HG02571 (cell line): Measurements from ENCODE around the gene MS4A8.
"Not testable (repeated sequence)": the region's sequence is repeated elsewhere in the genome, so short reads cannot be mapped to it uniquely, and the experiment has no call there.

ENCODE experiments used
- ATAC-seq: cut with Tn5 transposase; IDR thresholded peaks from one replicate; pipeline ENCODE4 v1.9.1; 2021; ENCODE audit warnings: mild to moderate bottlenecking, moderate library complexity; ENCODE audit not compliant: unreplicated experiment

The MS4A8 gene

DNA sequence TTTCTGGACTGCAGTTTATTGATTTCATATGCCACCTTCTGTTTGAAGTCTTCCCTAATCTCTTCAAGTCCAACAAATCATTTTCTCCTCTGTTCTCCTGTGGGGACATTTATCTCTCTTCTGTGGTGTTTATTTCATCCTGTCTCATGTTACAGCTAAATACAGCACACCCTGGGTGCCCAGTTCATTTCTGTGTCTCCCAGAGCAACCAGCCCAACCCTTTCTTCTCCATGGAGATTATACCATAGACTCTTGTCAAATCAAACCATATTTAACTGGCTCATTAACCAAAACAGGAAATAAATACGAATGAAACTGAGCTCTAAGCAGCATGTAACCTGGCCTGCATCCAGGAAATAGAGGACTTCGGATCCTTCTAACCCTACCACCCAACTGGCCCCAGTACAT, at the start of gene MS4A8:
MS4A8 (plus strand) TSS at position 329 of the 408 bp plus-strand sequence. CDS start 1,249 bp downstream, outside the sequence.
- ATAC-seq: no peak

DNA sequence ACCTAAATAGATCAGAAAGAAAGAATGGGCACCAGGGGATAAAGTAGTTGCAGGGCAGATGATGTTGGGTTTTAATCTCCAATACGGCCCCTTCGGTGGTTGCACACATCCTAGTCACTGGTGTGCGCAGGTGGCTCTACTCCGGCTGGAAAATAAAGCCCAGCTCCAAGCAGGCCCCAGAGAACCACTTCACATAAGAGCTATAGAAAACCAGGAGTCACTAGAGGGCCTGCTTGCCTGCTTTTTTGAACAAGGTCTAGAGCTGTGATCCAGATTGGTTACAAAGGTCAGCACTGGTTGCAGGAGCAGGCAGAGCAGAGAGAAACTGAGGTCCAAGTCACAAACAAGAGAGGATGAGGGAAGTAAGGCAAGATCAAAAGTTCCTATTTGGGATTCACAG, 41.5 kb upstream of the MS4A8 start:
- no peak for ATAC-seq

- ATAC-seq: no peak
These were observed 41.0 kb upstream of the MS4A8 start for GRCh38 chr11:60658409-60658808.

DNA sequence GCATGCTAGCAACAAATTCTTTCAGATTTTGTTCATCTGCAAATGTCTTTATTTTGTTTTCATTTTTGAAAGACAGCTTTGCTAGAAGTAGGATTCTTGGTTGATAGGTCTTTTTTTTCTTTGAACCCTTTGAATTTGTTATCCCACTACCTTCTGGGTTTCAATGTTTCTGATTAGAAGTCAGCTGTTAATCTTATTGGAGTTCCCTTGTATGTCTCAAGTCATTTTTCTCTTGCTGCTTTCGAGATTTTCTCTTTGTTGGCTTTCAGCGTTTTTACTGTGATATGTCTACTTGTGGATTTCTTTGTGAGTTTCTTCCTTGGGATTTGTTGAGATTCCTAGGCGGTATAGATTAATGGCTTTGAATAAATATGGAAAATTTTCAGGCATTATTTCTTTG, 27.2 kb upstream of the MS4A8 start:
- ATAC-seq: no peak

- not testable (repeated sequence) for ATAC-seq
These were observed 21.2 kb upstream of the MS4A8 start for GRCh38 chr11:60678231-60678630.

GRCh38 chr11:60679879-60680278, 19.5 kb upstream of the MS4A8 start:
- no peak for ATAC-seq

DNA sequence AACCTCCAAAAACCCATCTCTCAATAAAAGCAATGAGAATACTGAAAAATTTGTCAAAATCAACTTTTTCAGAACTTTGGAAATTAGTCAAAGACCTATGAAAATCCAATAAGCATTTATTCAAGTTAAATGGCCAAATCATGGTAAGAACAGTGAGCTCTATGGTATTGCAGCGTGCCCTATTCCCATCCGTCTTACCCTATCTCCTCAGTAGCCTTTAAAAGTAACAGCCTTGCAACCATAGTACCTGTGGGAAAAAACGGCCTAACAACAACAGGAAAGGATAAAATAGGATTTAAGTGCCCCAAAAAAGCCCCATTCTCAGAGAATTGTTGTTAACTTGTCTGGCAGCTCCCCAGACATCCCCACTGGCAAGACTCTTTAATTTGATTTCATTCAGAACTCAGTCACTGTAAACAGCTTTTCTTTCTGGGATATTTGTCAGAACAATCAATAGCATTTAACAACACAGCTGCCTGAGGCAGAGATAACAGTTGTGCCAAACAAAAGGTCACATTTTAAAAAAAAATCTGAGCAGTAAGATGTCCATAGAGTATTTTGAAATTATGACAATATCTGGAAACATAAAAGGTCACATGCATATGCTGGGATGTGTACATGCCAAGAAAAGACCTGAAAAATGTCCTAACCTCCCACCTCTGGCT, 18.8 kb upstream of the MS4A8 start:
- no peak for ATAC-seq

DNA sequence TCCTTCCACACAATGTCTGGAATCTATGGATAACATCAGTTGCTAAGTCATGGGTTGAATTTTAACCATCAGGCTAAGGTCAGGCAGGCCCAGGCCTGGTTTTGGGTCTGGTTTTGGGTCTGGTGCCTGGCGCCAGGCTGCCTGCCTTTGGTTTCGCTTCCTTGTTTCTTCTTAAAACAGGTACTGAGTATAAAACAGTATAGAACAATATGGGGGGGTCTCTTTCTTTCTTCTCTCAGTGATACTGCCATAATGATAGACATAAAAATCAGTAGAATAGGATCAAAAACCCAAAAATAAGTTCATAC, 14.9 kb upstream of the MS4A8 start:
- not testable (repeated sequence) for ATAC-seq

DNA sequence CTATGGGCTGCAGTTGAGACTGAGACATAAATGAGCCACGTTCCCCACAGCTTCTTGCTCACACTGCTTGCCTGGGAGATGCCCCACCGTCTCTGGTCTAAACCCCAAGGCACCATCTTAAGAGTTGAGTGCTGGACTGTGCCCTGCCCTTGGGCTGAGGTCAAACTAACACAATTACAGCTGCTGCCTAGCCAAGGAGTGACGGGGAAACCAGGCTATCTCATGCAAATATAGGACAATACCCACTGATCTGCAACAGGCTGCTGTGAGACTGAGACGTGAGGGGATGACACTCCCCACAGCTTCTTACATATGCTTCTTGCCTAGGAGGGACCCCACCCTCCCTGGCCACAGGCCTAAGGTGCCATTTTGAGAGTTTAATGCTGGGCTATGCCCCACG, 7.8 kb upstream of the MS4A8 start:
- no peak for ATAC-seq

DNA sequence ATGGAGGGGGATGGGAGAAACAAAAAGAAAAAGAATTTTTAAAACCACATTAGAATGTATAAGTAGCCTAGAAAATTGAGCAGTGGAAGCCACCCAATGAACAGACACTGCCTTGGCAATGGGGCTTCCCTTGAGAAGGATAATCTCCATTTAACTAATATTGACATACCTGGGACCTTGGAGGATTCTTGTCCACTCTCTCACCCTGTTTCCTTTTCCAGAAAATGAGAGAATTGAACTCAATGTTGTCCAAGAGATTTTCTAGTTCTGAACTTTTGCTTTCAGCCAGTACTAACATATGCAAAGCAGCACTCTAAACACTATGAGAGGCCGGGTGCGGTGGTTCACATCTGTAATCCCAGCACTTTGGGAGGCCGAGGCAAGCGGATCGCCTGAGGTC, 524 bp downstream of the MS4A8 start:
- ATAC-seq: no peak

- no peak for ATAC-seq
These were observed 1.5 kb downstream of the MS4A8 start for GRCh38 chr11:60700689-60701468.

DNA sequence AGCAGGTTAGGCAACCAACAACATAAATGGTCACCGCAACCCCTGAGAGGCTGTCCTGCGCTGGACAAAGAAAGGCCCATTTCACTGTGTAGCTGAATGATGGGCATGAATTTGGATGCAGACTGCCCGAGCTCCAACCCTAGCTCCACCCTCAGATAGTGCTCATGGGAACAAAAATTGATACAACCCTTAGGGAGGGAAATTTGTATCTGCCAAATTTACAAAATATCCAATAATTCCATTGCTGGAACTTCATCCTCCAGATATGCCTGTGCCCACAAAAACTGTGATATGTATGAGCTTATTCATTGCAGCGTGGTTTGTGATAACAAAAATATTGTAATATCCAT, 2.0 kb downstream of the MS4A8 start:
- ATAC-seq: no peak

DNA sequence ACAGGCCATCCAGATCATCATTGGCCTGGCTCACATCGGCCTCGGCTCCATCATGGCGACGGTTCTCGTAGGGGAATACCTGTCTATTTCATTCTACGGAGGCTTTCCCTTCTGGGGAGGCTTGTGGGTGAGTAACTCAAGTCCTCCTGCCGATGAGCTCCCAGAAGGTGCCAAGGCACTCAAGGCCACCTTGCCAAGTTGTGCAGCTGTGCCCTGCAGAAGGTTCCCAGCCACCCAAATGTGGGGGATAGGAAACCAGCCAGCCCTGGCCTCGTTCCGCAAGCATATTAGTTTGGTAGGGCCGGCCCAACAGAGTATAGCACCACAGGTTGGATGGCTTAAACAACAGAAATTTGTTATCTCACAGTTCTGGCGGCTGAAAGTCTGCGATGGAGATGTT, 4.0 kb downstream of the MS4A8 start:
- ATAC-seq: no peak

GRCh38 chr11:60705895-60706294, 6.5 kb downstream of the MS4A8 start:
- ATAC-seq: no peak

DNA sequence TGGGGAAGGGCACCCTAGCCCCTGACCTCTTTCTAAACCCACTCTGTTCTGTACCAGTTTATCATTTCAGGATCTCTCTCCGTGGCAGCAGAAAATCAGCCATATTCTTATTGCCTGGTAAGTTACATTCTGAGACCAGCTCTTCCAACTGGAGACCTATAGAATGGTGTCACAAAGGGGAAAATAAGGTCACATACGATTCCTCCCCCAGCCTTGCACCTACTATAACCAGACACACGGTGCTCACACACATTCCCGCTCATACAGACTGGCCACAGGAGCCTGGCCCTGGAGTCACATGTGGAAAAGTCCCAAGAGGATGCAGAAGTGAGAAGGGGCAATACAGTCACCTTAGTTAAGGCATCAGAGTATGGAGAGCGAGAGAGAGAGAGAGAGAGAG, 7.5 kb downstream of the MS4A8 start:
- ATAC-seq: no peak

DNA sequence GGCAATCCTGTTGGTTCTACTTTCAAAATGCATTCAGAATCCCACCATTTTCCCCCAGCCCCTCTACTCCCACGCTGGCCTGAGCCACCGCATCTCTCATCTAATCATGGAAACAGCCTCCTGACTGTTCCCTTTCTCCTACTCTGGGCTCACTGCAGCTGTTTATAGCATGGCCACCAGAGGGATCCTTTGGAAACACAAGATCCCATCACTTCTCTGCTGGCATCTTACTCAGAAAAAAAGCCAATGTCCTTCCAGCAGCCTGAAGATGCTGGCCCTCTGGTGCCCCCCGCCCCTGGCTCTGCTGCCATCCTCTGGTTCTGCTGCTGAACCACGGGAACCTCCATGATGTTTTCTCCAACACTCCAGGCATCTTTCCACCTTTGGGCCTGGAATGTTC, 11.1 kb downstream of the MS4A8 start:
- ATAC-seq: no peak

DNA sequence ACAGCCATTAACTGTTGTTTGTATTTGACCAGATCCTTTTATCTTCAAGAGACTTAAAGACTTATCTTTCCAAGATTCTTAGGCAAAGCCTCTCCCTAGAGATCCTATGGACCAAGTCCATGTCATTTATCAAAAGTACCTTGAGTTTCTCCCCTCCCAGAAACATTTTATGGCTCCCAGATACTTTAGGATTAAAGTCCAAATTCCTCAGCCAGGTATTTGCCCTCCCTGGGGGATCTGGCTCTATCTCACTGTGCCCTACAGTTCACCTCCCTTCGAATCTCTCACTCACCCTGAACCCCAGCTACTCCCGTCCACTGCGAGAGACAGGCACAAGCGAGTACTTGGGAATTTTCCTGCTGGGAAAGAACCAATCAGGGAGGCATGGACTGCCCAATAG, 11.9 kb downstream of the MS4A8 start:
- no peak for ATAC-seq

DNA sequence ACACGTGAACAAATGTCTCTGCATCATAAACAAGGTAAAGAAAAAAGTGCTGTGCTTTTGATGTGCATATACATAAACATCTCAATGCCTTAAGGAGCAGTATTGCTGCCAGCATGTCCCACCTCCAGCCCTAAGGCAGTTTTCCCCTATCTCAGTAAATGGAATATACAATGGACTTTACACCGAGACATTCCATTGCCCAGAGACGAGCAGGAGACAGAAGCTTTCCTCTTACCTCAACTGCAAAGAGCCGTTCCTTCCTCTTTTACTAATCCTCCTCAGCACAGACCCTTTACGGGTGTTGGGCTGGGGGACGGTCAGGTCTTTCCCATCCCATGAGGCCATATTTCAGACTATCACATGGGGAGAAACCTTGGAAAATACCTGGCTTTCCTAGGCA, 14.0 kb downstream of the MS4A8 start:
- ATAC-seq: not testable (repeated sequence)

DNA sequence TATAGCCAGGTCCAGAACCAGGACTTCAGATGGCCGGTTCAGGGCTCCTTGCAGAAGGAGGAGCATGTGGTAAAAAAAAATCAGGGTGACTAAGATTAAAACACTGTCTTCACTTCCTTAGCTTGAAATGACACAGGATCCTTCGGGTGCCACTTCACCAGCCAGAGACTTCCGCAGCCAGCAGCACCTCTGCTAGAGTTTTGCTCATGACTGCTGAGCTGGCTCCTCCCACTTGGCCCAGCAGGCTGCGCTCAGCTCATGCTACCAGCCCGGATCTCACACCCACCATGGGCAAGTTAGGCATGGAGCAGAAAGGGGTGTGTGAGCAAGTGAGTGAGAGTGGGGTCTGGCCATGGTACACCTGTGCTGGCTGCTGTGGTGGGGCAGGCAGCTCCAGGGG, 18.5 kb downstream of the MS4A8 start:
- no peak for ATAC-seq

DNA sequence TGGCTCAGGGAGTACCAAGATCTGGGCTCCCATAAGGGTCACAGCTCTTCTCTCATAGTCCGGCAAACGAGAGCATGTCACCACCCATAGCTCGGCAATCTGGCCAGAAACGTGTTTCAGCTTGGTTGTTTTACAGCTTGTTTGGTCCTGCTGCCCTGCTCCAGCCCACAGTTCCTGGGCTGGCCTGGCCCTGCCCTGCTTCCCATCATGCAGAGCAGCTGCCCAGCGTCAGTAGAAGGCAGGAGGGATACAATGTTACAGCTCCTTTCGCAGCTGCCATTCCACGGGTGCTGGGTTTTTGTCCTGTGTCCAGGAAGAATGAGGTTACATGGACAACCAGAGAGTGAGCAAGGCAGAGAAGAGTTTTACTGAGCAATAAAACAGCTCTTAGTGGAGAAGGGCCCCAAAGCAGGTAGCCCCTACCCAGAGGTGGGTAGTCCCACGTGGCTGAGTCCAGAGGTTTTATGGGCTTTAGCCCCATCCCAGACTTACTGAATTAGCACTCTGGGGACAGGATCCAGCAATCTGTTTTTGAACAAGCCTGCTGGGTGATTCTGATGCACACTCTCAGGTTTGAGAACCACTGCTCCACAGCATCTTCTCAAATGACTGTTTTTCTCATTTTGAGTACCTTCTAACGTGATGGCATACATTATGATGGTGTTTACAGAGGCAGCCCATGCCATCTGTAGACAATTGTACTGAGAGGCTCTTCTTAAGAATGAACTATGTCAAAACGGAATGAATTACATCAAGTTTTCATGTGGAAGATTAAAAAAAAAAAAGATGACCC, 19.3 kb downstream of the MS4A8 start:
- ATAC-seq: no peak

DNA sequence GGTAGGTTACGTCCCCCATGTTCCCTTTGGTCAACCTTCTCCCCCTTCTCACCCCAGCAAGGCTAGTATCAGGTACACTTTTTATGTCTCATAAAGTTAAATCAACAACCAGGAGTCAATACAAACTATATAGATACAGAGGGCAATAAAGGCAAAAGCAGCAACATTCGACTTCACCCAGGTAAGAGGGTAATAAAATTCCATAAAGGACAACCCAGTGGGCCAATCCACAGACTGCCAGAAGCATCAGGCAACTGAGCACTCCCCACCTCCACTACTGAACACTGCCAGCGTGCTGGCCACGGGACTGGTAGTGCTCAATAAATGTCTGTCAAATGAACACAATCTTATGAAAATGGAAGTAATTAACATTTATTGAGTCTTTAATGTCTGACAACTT, 20.0 kb downstream of the MS4A8 start:
- ATAC-seq: no peak

- ATAC-seq: no peak
These were observed 21.0 kb downstream of the MS4A8 start for GRCh38 chr11:60720460-60720859.
